SK-N-MC (cell line): ENCODE measurements around the gene TEAD1.

ENCODE experiments used
- EZH2 ChIP-seq: fragments of 200-600 bp; sonication (generic); IDR thresholded peaks from one replicate; pipeline ENCODE4 v1.6.1; 2017; ENCODE audit warnings: antibody characterized with exemption
- FOXP2 ChIP-seq: optimal IDR thresholded peaks from 2 replicates; pipeline ENCODE3; 2011; ENCODE audit warnings: mild to moderate bottlenecking, moderate library complexity; ENCODE audit not compliant: insufficient read depth; ENCODE audit errors: extremely low read length, control extremely low read depth
- POLR2AphosphoS5 ChIP-seq: IDR thresholded peaks from 2 replicates; pipeline ENCODE4 v1.6.1; 2012; ENCODE audit warnings: mild to moderate bottlenecking, low read depth, low read length, borderline replicate concordance

- TF ChIP-seq EZH2 (no peak), POLR2AphosphoS5 (no peak), FOXP2 (no peak)
These were observed 71.6 kb downstream of the TEAD1 start for GRCh38 chr11:12745787-12746186.
